ENCODE results near the gene MANBA.

- TF ChIP-seq CTCF (conservative IDR thresholded peaks at IDR 0.05; ENCODE audit: low read depth, low read length) (no peak), EZH2 (IDR thresholded peaks at IDR 0.05; ENCODE audit: borderline replicate concordance, low read depth, low read length, poor library complexity, severe bottlenecking) (no peak)
These were observed 160.9 kb downstream of the MANBA start for GRCh38 chr4:102599886-102600285.
